HepG2 (cell line): ENCODE data around the gene GRIK3. TPM values are rescaled to one million over a fixed set of nuclear protein-coding genes. Genes with fewer than 3 reads are reported as not detected.

Experiments
- ATAC-seq: fragments of 200-7000 bp; cut with Tn5 transposase; 3 replicates; pipeline ENCODE4 v1.9.1; 2020; ENCODE audit warnings: mild to moderate bottlenecking, moderate library complexity
- BruUV-seq: library from RNA; stranded (reverse); fragments of 400-500 nt; replicated peaks from 2 replicates; lab custom pipeline; 2021; lab: Mats Ljungman, UMichigan
- CTCF ChIA-PET: fragments of 300-600 bp; formaldehyde crosslinking; extraction: SDS; loops from one replicate; lab custom pipeline; 2021; ENCODE audit warnings: low total read pairs, inconsistent platforms, low intra/inter-chr PET ratio; lab: Yijun Ruan, JAX
- POLR2A ChIA-PET: fragments of 350-600 bp; sonication (Branson Sonifier 250); formaldehyde crosslinking; loops from one replicate; lab custom pipeline; 2020; ENCODE audit warnings: antibody characterized with exemption, inconsistent platforms; lab: Yijun Ruan, JAX
- DNase-seq: peaks from one replicate; pipeline ENCODE4 v3.0.0-alpha.2; 2015; ENCODE audit warnings: low spot score
- FAIRE-seq: peaks from 3 replicates; lab custom pipeline; 2011; peaks lifted over from hg19 to GRCh38; lab: Jason Lieb, UNC
- H2AFZ ChIP-seq: one replicate; pipeline ENCODE4 v1.6.1; 2011; ENCODE audit warnings: low read length, inconsistent platforms
- H3K27ac ChIP-seq: fragments of 300-600 bp; 3 replicates; pipeline ENCODE4 v1.8.0; 2011; ENCODE audit warnings: mixed run types, mild to moderate bottlenecking, mixed read lengths, low read length, inconsistent platforms; ENCODE audit not compliant: insufficient read depth; ENCODE audit errors: extremely low read length
- H3K27me3 ChIP-seq, 2 experiments: fragments of 200-600 bp in 1 of 2; 2 replicates in 1 of 2; 3 replicates in 1 of 2; pipeline versions ENCODE4 v1.6.0 to v1.8.0; 2011; ENCODE audit warnings: low read length in 2 of 2, mild to moderate bottlenecking in 2 of 2, moderate library complexity in 2 of 2, inconsistent platforms in 1 of 2; ENCODE audit not compliant: insufficient read depth in 2 of 2, control insufficient read depth in 1 of 2
- H3K36me3 ChIP-seq, 2 experiments: fragments of 200-600 bp in 1 of 2; replicated peaks in 1 of 2; 2 replicates in 1 of 2; 3 replicates in 1 of 2; pipeline versions ENCODE4 v1.5.1 to v1.8.0; 2011; ENCODE audit warnings: low read length in 2 of 2, inconsistent platforms in 1 of 2; ENCODE audit not compliant: insufficient read depth in 2 of 2, control insufficient read depth in 1 of 2
- H3K4me1 ChIP-seq: 2 replicates; pipeline ENCODE4 v1.5.1; 2012; ENCODE audit warnings: low read length, inconsistent platforms; ENCODE audit not compliant: insufficient read depth
- H3K4me2 ChIP-seq: 2 replicates; pipeline ENCODE4 v1.6.0; 2011; ENCODE audit warnings: low read depth, low read length, inconsistent platforms
- H3K4me3 ChIP-seq, 3 experiments: fragments of 200-600 bp in 1 of 3; sonication (generic), shearing (Covaris generic) in 1 of 3; replicated peaks in 1 of 3; 2 replicates each; pipeline ENCODE4 v1.5.1; 2011 to 2016; ENCODE audit warnings: low read length in 3 of 3, inconsistent platforms in 2 of 3, low read depth in 2 of 3, mild to moderate bottlenecking in 2 of 3, control low read depth in 1 of 3, mixed read lengths in 1 of 3; ENCODE audit not compliant: insufficient read depth in 1 of 3
- H3K79me2 ChIP-seq: one replicate; pipeline ENCODE4 v1.6.1; 2011; ENCODE audit warnings: low read length, inconsistent platforms; ENCODE audit not compliant: insufficient read depth
- H3K9ac ChIP-seq: 2 replicates; pipeline ENCODE4 v1.6.0; 2011; ENCODE audit warnings: mild to moderate bottlenecking, low read depth, low read length, inconsistent platforms; ENCODE audit not compliant: insufficient read depth
- H3K9me3 ChIP-seq: 2 replicates; pipeline ENCODE4 v1.5.1; 2012; ENCODE audit warnings: mild to moderate bottlenecking, low read length
- H4K20me1 ChIP-seq: 2 replicates; pipeline ENCODE4 v1.6.0; 2011; ENCODE audit warnings: inconsistent platforms, mild to moderate bottlenecking, low read length, moderate library complexity; ENCODE audit not compliant: insufficient read depth
- FOXO1 ChIP-seq: sonication (generic); formaldehyde crosslinking; IDR thresholded peaks from 2 replicates; pipeline ENCODE4 v1.4.0; 2020; ENCODE audit warnings: missing genetic modification reagents
- ZNF331 ChIP-seq: sonication (generic); formaldehyde crosslinking; IDR thresholded peaks from 2 replicates; pipeline ENCODE4 v1.4.0; 2020; ENCODE audit warnings: missing genetic modification reagents
- WGBS: methylation state at CpG from one replicate; pipeline ENCODE4 v1.1.6; 2017; ENCODE audit warnings: low lambda C conversion rate; 5-methylcytosine and 5-hydroxymethylcytosine counted together
- in situ Hi-C: cut with HindIII; loops from 2 replicates; pipeline ENCODE4 v1.10.0; 2017; ENCODE audit warnings: low pct_unique_long_range_greater_than_20kb; ENCODE audit not compliant: extremely low pct_ligation_motif_present
- intact Hi-C: fragments of 100-400 bp; cut with micrococcal nuclease; formaldehyde crosslinking; loops from one replicate; pipeline ENCODE4 v1.10.0; 2022; ENCODE audit not compliant: unreplicated experiment
- polyA plus RNA-seq, 8 experiments: library from polyadenylated mRNA; depleted of rRNA in 3 of 8; stranded (reverse) in 7 of 8; unstranded in 1 of 8; fragments of >200 nt; fragmentation: Illumina TruSeq in 4 of 8; extraction: Trizol in 4 of 8; gene quantifications; 2 replicates each; pipeline versions ENCODE4 v1.2.1 to v1.2.3, GENCODE V29; 2011 to 2016; ENCODE audit warnings: low read depth in 4 of 8, missing spikeins in 1 of 8, mixed read lengths in 1 of 8; ENCODE audit not compliant: insufficient read depth in 1 of 8
- total RNA-seq, 5 experiments: library from RNA; depleted of rRNA; stranded (reverse); fragments of >200 nt; fragmentation: Illumina TruSeq; extraction: Trizol; gene quantifications; 2 replicates each; pipeline ENCODE4 v1.2.3, GENCODE V29; 2016; ENCODE audit warnings: low read depth in 1 of 5
- TF ChIP-seq, protein P1 (sequence below): sonication (generic); formaldehyde crosslinking; IDR thresholded peaks from 2 replicates; pipeline ENCODE4 v1.4.0; 2020; ENCODE audit warnings: missing genetic modification reagents, borderline replicate concordance

GRIK3 gene
- total and polyA plus RNA-seq, 2 of the 13 experiments (the other 11 are each of a cell fraction or from before 2014, with no cell fraction given), result not detected

DNA sequence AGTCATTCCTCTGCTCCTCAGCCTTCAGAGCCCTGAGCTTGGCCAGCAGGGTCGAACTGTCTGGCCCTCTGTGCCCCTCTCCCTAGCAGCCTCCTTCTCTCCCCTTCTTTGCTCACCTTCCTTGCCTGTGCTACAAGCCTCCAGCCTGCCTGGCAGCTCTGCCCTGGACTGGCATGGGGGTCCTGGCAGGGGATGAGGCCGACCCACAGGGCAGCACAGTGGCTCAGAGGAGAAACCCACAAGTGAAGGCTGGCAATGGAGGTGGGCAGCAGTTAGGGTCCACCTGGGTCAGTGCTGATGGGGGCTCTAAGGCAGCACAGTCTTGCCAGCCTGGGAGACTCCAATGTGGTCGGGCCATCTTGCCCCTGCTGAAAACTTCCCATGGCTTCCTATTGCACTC, 274.2 kb downstream of the GRIK3 start (continued):
- TF ChIP-seq, protein P1, sequence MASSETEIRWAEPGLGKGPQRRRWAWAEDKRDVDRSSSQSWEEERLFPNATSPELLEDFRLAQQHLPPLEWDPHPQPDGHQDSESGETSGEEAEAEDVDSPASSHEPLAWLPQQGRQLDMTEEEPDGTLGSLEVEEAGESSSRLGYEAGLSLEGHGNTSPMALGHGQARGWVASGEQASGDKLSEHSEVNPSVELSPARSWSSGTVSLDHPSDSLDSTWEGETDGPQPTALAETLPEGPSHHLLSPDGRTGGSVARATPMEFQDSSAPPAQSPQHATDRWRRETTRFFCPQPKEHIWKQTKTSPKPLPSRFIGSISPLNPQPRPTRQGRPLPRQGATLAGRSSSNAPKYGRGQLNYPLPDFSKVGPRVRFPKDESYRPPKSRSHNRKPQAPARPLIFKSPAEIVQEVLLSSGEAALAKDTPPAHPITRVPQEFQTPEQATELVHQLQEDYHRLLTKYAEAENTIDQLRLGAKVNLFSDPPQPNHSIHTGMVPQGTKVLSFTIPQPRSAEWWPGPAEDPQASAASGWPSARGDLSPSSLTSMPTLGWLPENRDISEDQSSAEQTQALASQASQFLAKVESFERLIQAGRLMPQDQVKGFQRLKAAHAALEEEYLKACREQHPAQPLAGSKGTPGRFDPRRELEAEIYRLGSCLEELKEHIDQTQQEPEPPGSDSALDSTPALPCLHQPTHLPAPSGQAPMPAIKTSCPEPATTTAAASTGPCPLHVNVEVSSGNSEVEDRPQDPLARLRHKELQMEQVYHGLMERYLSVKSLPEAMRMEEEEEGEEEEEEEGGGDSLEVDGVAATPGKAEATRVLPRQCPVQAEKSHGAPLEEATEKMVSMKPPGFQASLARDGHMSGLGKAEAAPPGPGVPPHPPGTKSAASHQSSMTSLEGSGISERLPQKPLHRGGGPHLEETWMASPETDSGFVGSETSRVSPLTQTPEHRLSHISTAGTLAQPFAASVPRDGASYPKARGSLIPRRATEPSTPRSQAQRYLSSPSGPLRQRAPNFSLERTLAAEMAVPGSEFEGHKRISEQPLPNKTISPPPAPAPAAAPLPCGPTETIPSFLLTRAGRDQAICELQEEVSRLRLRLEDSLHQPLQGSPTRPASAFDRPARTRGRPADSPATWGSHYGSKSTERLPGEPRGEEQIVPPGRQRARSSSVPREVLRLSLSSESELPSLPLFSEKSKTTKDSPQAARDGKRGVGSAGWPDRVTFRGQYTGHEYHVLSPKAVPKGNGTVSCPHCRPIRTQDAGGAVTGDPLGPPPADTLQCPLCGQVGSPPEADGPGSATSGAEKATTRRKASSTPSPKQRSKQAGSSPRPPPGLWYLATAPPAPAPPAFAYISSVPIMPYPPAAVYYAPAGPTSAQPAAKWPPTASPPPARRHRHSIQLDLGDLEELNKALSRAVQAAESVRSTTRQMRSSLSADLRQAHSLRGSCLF (CRISPR knock-in tag), result no peak

GRCh38 chr1:36759355-36759754, 275.0 kb downstream of the GRIK3 start:
- H3K4me3 ChIP-seq, result no peak overlapping the region
- H3K9me3 ChIP-seq, result no peaks in the 10 kb centered on the region
- H3K9ac ChIP-seq, result no peak overlapping the region
- H3K4me2 ChIP-seq, result no peak overlapping the region
- FAIRE-seq (no peak), ATAC-seq (no peak), DNase-seq (no peak)
- in situ Hi-C loops, result no loop called here
- TF ChIP-seq ZNF331 (CRISPR knock-in tag), result peak; percentile 79
- TF ChIP-seq FOXO1 (CRISPR knock-in tag), result no peak
- POLR2A ChIA-PET, result no interaction called here
- no peaks in the 10 kb centered on the region for H3K36me3 ChIP-seq
- intact Hi-C loops, result no loop called here
- no TSS peak for BruUV-seq
- no peak overlapping the region for H2AFZ ChIP-seq
- CTCF ChIA-PET, result no interaction called here
- 23% methylated on average over 5 of the region's 5 CpGs for WGBS
- H3K79me2 ChIP-seq, result no peaks in the 10 kb centered on the region
- H3K4me1 ChIP-seq, result 0 out of 2 replicates have a peak, but pooled peaks cover 6% of the 10 kb centered on the region
- peaks cover 0 to 3% of the 10 kb centered on the region in 2 experiments; a peak in 2 of 5 replicates for H3K27me3 ChIP-seq
- H3K27ac ChIP-seq, result no peak overlapping the region
- no peaks in the 10 kb centered on the region for H4K20me1 ChIP-seq
